ENCODE results near the gene EFCAB11.

EFCAB11 gene

DNA sequence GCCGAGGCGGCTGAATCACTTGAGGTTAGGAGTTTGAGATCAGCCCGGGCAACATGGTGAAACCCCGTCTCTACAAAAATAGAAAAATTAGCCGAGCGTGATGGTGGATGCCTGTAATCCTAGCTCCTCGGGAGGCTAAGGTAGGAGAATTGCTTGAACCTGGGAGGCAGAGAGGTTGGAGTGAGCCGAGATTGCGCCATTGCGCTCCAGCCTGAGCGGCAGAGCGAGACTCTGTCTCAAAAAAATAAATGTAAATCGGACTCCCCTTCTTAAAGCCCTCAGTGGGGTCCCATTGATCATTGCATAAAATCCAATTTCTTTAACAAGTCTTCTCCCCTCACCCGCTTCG, 2.1 kb upstream of the EFCAB11 start:
- no peak for DNase-seq

DNA sequence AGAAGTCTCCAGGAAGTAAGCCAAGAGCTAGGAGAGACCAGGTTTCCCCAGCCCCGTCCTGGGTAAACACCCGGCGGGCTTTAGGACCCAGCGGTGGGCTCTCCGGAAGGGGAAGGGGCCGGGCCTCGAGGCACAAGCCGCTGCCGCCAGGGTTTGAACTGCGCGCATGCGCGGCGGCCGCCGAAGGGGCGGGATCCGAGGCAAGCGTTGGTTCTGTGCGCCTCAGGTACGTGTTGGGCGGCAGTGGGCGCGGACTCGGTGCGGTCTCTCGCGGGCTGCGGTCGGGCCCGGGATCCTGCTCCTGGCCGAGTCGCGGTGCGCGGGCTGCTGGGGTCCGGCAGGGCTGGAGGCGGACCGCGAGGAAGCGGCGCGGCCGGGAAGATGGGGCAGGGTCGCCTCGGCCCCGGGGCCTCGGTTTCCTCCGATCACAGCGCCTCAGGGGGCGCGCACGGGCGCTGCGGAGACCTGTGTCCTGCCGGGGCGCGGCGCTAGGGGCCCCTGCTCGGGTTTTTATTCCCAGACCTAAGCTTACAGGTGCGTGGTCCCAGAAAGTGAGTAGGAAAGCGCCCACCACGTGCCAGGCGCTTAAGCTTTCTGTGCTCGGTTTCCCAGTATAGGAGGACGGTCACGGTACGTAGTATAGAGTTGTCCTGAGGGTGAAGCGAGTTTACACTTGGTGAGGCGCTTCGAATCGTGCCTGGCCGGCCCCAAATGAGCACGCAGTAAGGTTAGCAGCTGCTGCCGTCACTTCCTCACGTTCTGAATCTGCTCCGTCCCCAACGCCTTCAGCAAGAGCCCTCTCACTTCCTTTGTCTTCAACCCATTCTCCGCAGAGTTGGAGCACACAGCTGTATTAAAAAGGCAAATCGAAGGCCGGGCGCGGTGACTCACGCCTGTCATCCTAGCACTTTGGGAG, 1.5 kb upstream of the EFCAB11 start, which contains the start of gene TDP1:
Gene TDP1, plus strand, starts transcription at position 183 of the 916 bp plus-strand sequence. CDS start 7,188 bp downstream, outside the sequence.
- peak; percentile 96 for DNase-seq

DNA sequence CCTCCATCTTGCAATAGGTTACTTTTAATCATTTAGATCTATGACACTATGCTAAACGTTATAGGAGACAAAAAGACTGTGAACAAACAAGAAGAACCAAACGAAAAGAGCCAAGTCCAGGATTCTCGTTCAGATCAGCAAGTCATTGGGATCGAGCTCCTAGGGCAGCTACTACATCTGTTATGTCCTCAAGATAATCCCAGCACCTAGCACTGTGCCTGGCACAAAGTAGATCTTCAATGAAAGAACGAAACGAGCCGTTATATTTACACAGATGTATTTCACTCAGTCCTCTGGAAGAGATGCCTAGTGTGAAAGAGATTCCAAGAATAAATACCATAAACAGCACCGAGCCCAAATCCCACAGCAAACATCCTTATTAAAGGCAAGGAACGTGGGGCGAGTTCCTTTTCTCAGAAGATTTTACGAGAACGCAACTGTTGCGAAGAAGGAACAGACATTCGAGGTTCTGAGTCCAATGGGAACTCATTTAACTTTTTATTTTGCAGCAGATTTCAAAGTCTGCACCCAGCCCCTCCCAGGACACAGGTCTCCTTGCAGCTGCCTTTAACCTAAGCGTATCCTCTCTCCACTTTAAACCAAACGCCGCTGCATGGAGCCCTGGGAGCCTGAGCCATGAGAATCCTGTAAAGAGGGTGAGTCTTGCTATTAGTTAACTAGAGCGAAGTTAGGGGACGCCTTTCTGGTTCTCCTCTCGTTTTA, 653 bp upstream of the EFCAB11 start:
- DNase-seq = no peak

DNA sequence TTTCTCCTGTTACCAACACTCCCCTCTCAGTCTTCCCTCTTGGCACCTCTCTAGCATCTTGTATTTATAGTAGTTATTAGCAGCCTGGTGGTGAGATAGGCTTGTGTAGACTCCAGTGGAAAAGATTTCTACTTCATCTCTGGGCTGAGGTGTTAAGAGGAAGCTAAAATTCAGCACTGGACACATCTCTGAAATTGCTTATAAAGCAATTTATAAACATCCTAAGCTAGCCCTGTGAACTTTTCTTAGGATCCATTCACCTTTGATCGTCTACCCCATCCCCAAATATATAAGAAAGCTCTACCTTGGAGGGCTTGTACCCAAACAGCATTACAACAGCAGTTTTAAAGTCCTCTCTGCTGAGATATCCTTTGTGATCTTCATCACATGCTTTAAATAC, 928 bp downstream of the EFCAB11 start:
- DNase-seq = no peak

DNA sequence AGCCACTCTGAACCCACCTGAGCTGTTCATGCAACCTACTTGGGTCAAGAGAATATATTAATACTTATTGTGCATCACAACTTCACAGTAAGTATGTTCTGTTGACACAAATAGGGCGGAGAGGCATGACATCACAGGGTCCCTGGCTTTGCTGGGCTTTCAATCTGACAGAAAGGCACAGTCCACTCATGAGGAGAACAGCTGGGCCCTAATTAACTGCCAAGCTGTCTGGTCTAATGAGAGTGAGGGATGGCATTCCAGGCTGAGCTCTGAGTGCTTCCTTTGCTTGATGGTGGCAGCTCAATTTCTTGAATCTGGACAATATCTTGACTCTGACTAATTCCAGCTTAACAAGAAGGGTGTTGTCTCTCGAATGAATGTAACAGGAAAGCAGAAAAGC, 2.0 kb downstream of the EFCAB11 start:
- no peak for DNase-seq

DNA sequence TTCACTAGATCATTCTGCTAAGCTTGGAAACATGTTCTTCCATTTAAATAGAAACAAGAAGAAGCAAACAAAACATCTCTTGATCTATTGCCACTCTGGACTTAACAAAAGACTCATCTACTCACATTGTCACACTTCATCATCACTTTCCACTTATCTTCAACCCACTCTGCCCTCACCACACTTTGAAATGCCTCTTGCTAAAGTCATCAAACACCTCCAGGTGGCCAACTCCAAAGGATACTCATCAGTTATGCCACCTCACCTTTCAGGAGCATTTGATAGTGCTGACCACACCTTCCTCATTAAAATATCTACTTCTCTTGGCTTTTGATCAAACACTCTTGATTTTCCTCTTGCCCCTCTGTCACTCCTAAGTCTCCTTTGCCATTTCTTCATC, 7.2 kb downstream of the EFCAB11 start:
- DNase-seq = no peak

DNA sequence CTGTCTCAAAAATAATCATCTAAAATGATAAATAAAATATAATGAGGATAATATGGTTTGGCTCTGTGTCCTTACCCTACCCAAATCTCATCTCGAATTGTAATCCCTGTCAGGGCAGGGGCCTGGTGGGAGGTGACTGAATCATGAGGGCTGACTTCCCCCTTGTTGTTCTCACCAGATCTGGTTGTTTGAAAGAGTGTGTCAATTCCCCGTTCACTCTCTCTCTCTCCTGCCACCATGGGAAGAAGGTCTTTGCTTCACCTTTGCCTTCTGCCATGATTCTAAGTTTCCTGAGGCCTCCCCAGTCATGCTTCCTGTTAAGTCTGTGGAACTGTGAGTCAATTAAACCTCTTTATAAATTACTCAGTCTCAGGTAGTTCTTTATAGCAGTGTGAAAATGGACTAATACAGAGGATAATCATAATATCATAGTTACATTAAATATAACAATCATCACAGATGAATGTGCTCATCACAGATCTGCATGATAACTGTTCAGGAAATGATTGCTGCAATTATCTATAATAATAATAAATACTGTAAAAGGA, 12.6 kb downstream of the EFCAB11 start:
- no peak for DNase-seq

DNA sequence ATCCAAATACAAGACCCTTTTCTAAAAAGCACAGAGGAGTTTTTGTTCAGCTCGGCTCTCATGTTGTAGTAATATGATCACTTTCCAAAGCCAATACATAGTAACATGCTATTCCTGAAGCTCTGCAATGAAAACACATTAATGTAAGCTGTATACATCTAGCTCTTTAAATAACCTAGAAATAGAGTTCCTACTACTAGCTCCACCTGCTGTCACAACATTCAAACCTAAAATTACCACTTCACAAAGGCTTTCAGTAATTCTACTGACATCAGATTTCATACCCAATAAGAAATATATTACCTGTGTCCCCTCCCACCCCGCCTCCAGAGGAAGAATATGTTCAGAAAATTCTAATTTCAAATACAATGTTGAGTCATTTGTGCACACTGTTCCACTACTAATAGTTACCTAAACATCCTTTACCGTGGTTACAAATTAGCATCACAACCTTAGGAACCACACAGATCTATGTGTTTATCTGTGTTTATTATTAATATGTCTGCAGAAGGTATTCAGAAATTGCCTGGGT, 17.8 kb downstream of the EFCAB11 start:
- DNase-seq = no peak

DNA sequence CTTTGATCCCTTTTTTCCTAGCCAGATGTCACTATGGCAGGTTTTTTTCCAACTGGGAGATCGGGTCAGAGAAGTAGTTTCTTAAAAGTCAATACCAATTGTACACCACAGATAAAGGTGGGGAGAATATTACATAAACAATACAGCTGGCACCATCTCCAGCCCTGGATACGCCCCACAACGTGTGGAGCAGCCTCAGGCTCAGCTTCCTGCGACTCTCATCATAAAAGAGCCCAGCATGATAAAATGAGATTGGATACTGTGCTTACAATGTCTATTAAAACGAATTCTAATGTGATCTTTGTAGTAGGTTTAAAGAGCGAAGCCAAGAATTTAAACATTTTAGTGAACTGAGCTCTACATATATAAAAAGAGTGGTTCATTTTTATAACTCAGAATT, 21.5 kb downstream of the EFCAB11 start:
- DNase-seq = peak; percentile 27

DNA sequence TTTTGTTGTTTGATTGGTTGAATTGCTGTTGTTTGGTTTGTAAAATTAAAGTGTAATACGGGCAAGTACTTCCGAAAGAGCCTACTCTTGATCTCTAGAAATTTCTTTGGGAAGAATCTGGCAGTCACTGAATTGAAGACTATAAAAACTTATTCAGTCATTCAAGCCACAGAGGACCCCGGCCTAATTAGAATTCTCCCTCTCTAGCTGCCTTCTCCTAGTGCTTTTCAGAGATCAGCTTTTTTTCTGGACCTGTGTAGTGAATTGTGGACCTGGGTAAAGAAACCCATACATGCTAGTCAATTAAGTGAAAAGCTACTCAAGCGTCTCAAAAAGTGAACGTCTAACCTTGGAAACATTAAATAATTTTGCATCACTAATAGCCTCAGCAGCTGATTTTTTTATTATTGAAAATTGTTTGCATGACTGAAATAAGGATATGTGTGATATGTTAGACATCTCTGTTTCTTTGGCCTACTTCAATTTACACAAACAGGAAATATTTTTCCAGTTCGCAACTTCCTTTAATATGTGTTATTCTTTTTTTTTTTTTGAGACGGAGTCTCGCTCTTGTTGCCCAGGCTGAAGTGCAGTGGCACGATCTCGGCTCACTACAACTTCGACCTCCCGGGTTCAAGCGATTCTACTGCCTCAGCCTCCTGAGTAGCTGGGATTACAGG, 27.2 kb downstream of the EFCAB11 start:
- no peak for DNase-seq

DNA sequence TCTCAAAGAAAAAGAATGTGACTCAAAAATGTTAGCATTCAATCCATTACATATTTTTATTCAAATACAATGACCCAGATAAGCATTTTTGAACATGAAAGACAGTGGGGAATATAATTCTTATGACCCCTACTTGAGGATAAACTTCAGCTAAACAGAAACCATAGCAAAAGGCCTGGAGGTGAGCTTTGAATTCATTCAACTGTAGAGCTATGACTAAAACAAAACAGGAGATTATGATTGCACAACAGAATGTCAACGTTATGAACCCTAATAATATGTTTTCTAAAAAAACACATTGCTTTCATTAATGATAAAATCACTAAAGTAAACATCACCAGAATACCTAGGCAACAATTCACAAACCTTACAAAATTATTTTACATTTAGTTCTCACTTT, 27.8 kb downstream of the EFCAB11 start:
- no peak for DNase-seq

DNA sequence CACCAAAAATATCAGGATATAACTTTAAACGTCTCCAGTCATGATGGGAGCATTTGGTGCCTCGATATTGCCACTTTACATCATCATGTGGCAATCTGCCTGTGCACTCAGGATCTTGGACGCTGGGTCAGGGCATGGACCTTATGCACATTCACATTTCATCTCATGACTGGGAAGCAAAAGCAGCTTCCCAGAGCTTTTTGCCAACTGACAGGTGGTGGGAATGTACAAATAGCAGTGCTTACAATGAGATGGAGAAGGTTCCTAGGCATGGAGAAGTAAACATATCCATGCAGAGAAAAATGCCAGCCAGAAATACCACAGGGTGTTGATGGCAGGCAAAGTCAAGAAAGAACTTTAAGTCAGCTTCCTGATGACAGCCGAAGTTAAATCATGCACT, 30.3 kb downstream of the EFCAB11 start:
- DNase-seq = no peak

DNA sequence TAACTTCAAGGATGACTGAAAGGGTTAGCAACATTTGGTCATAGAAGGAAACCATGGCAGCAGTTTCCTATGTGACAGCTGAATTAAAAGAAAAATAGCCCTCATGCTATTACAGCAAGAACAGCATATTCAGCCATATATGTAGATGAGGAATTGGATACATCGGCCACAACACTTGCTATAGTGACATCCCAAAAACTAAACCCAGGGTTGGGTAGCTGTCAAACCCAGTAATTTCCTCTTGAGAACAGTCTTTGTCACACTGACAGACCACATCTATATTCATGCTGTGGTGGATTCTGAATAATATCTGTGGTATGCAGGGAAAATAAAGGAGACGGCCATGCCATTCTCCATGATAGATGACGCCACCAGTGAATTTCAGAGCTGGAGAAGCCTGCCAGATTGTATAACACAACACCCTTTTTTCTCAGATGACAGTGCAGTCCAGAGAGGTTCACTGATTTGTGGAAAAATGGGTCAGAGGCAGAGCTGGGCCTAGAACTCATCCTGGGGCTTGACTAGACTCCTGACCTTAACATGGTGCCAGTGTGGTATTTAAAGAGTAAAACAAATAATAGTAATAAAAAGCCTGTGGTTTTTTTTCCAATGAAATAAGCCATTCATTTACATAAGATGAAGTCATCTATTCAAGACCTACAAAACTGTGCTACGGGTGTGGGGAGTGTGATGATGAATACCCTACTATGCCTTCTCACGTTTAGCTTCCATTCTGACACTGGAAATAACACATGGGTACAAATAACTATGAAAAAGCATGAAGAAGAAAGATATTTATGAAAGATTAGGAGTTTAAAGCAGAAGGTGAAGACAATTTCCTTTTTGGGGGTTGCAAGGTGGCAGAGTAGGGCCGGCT, 32.3 kb downstream of the EFCAB11 start:
- no peak for DNase-seq

DNA sequence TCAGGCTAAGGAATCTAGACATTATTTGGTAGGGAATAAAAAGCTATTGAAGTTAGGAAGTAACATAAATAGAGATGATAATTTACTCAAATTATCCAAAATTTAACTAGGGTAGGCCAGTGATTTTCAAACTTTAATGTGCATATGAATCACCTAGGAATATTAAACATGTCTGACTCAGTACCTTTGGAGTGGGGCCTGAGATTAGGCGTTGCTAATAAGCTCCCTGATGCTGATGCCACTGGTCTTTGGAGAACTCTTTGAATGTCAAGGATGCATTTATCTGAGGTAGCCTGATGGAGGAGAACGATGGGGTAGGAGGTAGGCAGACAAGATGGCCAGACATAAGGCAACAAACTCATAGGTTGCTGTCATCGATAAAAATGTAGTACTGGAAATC, 33.2 kb downstream of the EFCAB11 start:
- no peak for DNase-seq

DNA sequence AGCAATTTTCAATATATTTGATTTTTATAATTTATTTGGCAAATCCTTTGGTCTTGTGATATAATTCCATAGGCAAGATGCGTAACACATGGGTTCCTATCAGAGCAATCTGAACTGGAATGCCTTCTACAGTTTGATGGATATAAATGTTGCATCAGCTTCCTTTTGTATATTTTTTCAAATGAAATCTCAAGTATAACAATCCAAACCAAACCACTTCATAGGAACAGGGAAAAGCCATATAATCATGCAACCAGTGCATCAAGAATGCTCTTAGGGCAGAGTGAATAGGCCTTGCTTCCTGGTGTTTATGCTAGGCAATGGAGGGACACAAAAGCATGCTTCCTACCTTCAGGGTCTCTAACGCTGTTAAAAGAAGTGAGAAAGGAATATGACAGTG, 34.5 kb downstream of the EFCAB11 start:
- DNase-seq = no peak

DNA sequence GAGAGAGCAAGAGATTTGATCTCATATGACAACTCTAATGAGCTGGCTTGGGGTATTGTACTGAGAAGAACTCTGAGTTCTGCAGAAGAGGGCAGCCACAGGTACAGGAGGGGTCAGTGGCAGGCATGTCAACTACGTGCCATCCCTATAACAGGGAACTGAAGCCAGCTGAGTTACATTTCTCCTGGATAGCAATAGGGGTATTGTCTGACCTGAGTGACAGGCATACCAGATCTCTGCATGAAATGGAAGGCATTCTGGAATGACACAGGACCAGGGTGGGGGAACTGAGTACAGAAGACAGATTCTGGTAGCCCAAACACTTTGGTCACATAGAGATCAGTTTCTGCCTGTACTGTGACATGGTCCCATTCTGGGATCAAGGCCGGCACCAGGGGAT, 35.8 kb downstream of the EFCAB11 start:
- no peak for DNase-seq

DNA sequence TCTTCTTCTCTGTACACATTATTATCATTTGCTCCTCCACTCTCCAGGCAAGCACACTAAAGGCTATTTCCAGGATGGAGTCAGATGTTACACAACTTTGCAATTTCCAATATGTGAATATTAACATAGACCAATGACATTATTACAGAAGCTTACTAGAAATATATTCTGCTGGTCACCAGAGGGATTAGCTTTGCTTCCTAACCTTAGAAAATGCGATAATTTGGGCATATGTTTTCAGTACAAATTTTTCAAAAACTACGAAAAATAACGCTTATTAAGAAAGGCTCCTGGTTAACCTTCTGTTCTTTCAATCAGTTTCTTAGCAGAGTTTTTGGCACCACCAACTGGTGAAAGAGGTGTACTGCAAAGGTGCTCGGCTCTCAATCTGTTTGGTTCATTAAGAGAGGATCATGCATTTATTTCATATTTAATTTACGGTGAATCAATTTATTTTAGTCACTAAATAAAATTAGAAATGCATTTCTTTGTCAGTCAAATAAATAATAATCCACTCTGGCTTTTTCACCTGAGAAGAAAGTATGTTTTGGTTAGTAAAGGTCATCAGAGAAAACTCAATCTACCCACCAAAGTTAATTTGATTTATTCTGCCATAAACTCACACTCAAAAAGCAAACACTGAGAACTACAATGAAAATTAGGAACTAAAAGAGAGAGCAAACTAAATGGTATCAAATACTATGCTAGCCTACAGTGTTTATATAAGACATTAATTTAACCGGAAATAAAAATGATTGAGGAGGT, 39.2 kb downstream of the EFCAB11 start:
- DNase-seq = peak; percentile 74

DNA sequence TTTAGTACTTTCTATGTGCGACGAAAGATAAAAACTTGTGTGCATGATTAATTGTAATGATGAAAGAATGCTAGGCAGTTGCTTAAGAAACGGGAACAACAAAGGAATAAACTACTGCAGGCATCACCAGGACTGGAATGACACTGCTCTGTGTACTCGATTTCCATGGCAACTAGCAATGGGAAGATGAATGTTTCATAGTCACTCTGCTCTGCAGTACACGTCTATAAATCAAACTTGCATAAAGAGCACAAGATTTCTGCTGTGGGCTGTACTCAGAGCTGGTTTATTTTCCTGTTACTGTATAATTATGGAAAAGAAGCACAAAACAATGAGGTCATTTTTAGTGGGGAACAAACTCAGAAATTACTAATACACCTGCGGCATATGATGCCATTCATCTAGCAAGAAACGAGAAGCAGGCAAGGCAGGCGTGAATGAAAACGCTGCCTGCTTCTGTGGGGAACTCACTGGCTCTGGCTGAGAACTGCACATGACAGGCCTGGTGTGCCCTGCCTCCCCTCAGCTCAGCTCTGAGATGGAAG, 41.8 kb downstream of the EFCAB11 start:
- no peak for DNase-seq

DNA sequence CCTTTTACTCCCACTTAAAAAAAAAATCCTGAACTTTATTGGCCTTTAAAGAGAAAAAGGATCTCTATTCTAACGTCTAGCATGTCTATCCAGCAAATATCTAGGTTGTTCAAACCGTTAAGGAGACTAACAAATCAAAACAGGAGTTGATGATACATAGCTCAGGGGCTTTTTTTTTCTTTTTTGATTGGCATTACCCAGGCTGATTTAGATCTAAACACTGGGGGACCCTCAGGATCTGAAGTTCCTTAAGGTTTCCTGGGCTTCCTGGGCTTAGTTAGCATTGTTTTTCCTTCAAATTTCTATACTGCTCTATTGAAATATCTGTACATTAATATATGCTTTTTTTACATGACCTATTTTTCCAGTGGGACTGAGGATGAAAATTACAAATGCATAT, 42.3 kb downstream of the EFCAB11 start:
- no peak for DNase-seq

DNA sequence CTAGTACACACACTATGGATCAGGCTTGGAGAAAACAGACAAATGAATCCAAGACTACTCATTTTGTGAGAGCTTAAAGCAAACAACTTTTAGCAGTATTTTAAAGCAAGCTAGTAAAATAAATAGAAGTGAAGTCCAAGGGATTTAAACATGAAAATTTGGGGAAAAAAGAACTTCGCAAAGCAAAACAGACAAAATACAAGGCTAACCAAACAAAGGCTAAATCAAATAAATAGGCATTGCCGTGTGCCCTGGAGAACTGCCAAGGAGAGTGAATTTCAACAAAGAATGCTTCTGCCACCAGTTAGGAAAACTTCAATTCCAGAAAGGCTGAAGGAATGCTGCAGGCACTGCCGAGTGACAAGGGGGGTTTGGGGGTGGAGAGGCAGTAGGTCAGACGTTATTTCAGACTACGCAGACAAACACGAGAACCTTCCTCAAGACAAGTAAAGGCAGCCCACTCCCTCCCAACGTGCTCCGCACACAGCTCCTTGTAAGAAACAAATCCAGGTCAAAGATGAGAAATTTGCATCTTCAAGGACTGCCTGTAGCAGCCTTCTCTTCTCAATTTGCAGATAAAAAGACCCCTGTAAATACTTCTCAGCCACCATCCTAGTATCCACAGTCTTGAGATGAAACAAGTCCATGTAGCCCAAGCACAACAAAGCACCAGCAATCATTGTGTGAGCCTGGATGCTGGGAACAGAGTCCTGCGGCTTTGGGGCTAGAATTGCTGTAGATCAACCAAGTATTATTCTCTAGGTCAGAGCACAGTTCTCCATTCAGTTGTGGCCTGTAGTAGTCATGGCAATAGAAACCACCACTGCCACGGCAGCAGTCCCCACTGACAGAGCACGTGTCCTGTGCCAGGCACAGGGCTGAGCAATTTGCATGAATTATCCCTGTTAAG, 43.3 kb downstream of the EFCAB11 start:
- DNase-seq = no peak
